Measurements from ENCODE around the gene UBE2M.
"Not testable (repeated sequence)": the region's sequence is repeated elsewhere in the genome, so short reads cannot be mapped to it uniquely, and the experiment has no call there.

UBE2M gene

GRCh38 chr19:58511353-58512208, 46.8 kb downstream of the UBE2M start, which contains the start of gene SLC27A5:
Gene SLC27A5, minus strand, starts transcription at chr19:58511992. Its CDS starts 37 bp downstream, at chr19:58511955.
- no peak for FAIRE-seq

GRCh38 chr19:58510084-58510862, 48.1 kb downstream of the UBE2M start:
- no peak for FAIRE-seq

- FAIRE-seq = no peak
Observed at GRCh38 chr19:58509731-58510083, 48.7 kb downstream of the UBE2M start.

- not testable (repeated sequence) for FAIRE-seq
Observed at GRCh38 chr19:58507602-58508223, 50.7 kb downstream of the UBE2M start.

All from G401.6 (cell line).